ENCODE results near the gene FHIT. TPM values are rescaled to one million over a fixed set of nuclear protein-coding genes. Genes with fewer than 3 reads are reported as not detected.

The FHIT gene
- total RNA-seq, 2 experiments from 2014 or later, result 86.0 to 90.6 TPM

DNA sequence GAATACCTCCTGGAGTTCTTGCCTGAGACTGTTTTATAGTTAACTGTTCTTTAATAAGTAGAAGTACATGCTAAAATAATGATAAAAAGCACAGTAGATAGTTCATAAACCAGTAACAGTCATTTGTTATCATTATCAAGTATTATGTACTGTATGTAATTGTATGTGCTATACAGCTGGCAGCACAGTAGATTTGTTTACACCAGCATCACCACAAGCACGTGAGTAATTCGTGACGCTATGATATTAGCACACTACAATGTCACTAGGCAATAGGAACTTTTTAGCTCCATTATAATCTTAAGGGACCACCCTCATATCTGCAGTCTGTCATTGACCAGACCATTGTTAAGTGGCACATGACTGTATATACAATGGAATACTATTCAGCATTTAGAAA is 534.7 kb downstream of the FHIT start:
- H3K9me3 Mint-ChIP-seq, result peaks cover under 1% of the 10 kb centered on the region
- H3K27me3 Mint-ChIP-seq, result no peaks in the 10 kb centered on the region
- Histone ChIP-seq H3K4me3 (ENCODE audit: low read length) (no peak overlapping the region), H3K36me3 (ENCODE audit: insufficient read depth, low read length) (no peaks in the 10 kb centered on the region), H3K9me3 (ENCODE audit: control insufficient read depth in 1 of 2, insufficient read depth in 1 of 2, low read length in 2 of 2) (no peaks in the 10 kb centered on the region), H3K27ac (ENCODE audit: low read depth in 1 of 2, low read length in 2 of 2) (no peak overlapping the region), H3K4me1 (ENCODE audit: insufficient read depth, low read length) (no peaks in the 10 kb centered on the region), H3K27me3 (ENCODE audit: control insufficient read depth in 1 of 2, insufficient read depth in 2 of 2, low read length in 2 of 2) (no peaks in the 10 kb centered on the region)
- H3K27ac Mint-ChIP-seq, result no peak overlapping the region
- TF ChIP-seq, protein P1, sequence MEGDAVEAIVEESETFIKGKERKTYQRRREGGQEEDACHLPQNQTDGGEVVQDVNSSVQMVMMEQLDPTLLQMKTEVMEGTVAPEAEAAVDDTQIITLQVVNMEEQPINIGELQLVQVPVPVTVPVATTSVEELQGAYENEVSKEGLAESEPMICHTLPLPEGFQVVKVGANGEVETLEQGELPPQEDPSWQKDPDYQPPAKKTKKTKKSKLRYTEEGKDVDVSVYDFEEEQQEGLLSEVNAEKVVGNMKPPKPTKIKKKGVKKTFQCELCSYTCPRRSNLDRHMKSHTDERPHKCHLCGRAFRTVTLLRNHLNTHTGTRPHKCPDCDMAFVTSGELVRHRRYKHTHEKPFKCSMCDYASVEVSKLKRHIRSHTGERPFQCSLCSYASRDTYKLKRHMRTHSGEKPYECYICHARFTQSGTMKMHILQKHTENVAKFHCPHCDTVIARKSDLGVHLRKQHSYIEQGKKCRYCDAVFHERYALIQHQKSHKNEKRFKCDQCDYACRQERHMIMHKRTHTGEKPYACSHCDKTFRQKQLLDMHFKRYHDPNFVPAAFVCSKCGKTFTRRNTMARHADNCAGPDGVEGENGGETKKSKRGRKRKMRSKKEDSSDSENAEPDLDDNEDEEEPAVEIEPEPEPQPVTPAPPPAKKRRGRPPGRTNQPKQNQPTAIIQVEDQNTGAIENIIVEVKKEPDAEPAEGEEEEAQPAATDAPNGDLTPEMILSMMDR (IDR thresholded peaks at IDR 0.05), result no peak
- ChIA-PET POLR2A (interaction anchor here (0.7 kb wide), 1 partner anchor 853 kb away, joined by 3 read pairs; no protein-coding TSS in a partner anchor), CTCF (no interaction called here)
- intact Hi-C loops (cut with DNase I, micrococcal nuclease), result no loop called here
- ATAC-seq (ENCODE audit: poor library complexity) (no peak), DNase-seq (no peak)
- peaks cover under 1% of the 10 kb centered on the region for H3K36me3 Mint-ChIP-seq (ENCODE audit: low read depth)
- H3K4me3 Mint-ChIP-seq, result no peak overlapping the region
- no peaks in the 10 kb centered on the region for H3K4me1 Mint-ChIP-seq (ENCODE audit: low read depth)

DNA sequence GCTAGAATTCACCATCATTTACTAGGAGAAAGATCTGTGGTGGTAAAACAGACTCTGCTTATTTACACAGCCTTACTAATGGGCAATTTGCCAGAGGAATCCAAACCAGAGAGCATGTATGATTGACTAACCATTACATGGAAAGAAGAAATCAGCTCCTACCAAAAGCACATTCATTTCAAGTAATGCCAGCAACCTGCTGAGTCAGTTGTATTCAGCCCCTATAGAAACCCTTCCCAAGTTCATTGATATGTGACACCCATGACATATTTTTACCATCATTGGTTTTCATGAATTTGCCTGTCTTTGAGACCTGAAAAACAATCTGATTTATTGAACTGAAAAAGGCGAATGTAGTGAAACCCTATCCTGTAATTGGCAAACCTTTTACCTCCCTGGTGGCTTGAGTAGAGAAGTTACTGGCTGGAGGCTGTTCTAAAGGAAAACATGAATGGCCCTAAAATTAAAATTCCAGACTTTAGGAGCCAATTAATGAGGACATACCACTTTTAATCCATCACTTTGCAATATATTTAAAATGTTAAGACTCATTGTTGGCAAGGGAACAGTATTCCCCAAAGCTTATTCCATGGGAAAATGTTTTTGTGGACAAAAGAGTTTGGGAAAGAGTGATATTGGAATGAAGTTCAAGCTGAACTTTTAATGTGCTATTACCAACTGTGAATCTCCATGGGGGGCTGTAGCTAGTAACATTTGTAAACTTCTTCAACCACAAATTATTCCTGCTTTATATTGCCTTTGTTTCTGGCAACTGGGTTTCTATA is 542.9 kb downstream of the FHIT start:
- no peak for DNase-seq
- no peak overlapping the region for H3K27ac ChIP-seq (ENCODE audit: low read depth in 1 of 2, low read length in 2 of 2)
- peaks cover 0 to 9% of the 10 kb centered on the region in 2 experiments for H3K9me3 ChIP-seq (ENCODE audit: control insufficient read depth in 1 of 2, insufficient read depth in 1 of 2, low read length in 2 of 2)
- H3K4me3 ChIP-seq (ENCODE audit: low read length), result no peak overlapping the region
- H3K27ac Mint-ChIP-seq, result no peak overlapping the region
- intact Hi-C loops (cut with DNase I, micrococcal nuclease), result no loop called here
- TF ChIP-seq, protein P1 (IDR thresholded peaks at IDR 0.05), result no peak
- peaks cover 4% of the 10 kb centered on the region for H3K36me3 Mint-ChIP-seq (ENCODE audit: low read depth)
- H3K4me1 ChIP-seq (ENCODE audit: insufficient read depth, low read length), result no peaks in the 10 kb centered on the region
- no peaks in the 10 kb centered on the region for H3K27me3 Mint-ChIP-seq
- ChIA-PET POLR2A (no interaction called here), CTCF (no interaction called here)
- no peaks in the 10 kb centered on the region for H3K4me1 Mint-ChIP-seq (ENCODE audit: low read depth)
- H3K4me3 Mint-ChIP-seq, result no peak overlapping the region
- H3K9me3 Mint-ChIP-seq, result peaks cover 3% of the 10 kb centered on the region
- no peaks in the 10 kb centered on the region for H3K36me3 ChIP-seq (ENCODE audit: insufficient read depth, low read length)
- ATAC-seq (ENCODE audit: poor library complexity), result no peak
- H3K27me3 ChIP-seq (ENCODE audit: control insufficient read depth in 1 of 2, insufficient read depth in 2 of 2, low read length in 2 of 2), result no peaks in the 10 kb centered on the region

DNA sequence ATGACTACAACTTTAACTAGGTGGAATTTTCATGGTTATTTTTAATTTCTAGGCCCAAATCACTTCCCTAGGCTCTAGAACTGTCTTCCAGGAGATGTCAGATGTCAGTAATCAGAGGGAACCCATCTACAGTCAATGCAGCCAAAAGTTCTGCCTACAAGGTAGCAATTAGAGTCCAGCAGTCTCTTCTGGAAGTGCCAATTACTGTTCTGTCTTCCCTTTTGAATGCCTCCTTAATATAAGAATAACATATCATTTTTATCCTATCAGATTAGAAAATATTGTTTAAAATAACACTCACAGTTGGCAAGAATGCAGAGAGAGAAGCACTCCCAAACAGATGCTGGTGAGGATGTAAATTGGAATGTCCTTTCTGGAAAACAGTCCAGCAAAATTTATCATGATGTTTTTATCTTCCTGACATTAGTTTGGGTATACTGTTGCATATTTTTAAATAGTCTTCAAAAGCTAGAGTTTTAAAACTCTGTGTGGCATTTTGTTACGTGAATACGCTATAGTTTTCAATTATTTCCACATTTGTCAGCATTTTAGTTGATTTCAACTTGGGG is 543.7 kb downstream of the FHIT start:
- H3K4me1 Mint-ChIP-seq (ENCODE audit: low read depth), result no peaks in the 10 kb centered on the region
- Histone ChIP-seq H3K4me3 (ENCODE audit: low read length) (no peak overlapping the region), H3K27me3 (ENCODE audit: control insufficient read depth in 1 of 2, insufficient read depth in 2 of 2, low read length in 2 of 2) (no peaks in the 10 kb centered on the region), H3K9me3 (ENCODE audit: control insufficient read depth in 1 of 2, insufficient read depth in 1 of 2, low read length in 2 of 2) (peaks cover 0 to 9% of the 10 kb centered on the region in 2 experiments), H3K27ac (ENCODE audit: low read depth in 1 of 2, low read length in 2 of 2) (no peak overlapping the region), H3K4me1 (ENCODE audit: insufficient read depth, low read length) (no peaks in the 10 kb centered on the region), H3K36me3 (ENCODE audit: insufficient read depth, low read length) (no peaks in the 10 kb centered on the region)
- ChIA-PET CTCF (no interaction called here), POLR2A (no interaction called here)
- no peak for DNase-seq
- no peak overlapping the region for H3K27ac Mint-ChIP-seq
- TF ChIP-seq, protein P1 (IDR thresholded peaks at IDR 0.05), result no peak
- H3K9me3 Mint-ChIP-seq, result peaks cover 3% of the 10 kb centered on the region
- peaks cover 4% of the 10 kb centered on the region for H3K36me3 Mint-ChIP-seq (ENCODE audit: low read depth)
- intact Hi-C loops (cut with DNase I, micrococcal nuclease), result no loop called here
- no peak overlapping the region for H3K4me3 Mint-ChIP-seq
- H3K27me3 Mint-ChIP-seq, result no peaks in the 10 kb centered on the region
- no peak for ATAC-seq (ENCODE audit: poor library complexity)

Data from CD4-positive, alpha-beta T cell (primary cell).